Smooth muscle cell (in vitro differentiated cells): ENCODE measurements around the gene C1orf226. TPM values are rescaled to one million over a fixed set of nuclear protein-coding genes. Genes with fewer than 3 reads are reported as not detected.

Experiments
- DNase-seq: peaks from one replicate; lab custom pipeline; 2025; ENCODE audit not compliant: unreplicated experiment; lab: John Stamatoyannopoulos, UW
- H2AFZ ChIP-seq: fragments of 200-600 bp; sonication (generic); 2 replicates; pipeline ENCODE4 v1.6.0; 2016; ENCODE audit warnings: antibody characterized with exemption, low read depth, mild to moderate bottlenecking
- H3F3A ChIP-seq: fragments of 200-600 bp; sonication (generic); 2 replicates; pipeline ENCODE4 v1.6.0; 2017; ENCODE audit warnings: antibody characterized with exemption, low read depth
- H3K27ac ChIP-seq: fragments of 200-600 bp; sonication (generic); 2 replicates; pipeline ENCODE4 v1.5.1; 2016; ENCODE audit warnings: low read depth, mild to moderate bottlenecking
- H3K27me3 ChIP-seq: fragments of 200-600 bp; sonication (generic); 2 replicates; pipeline ENCODE4 v1.6.1; 2016; ENCODE audit warnings: low read depth, mild to moderate bottlenecking
- H3K36me3 ChIP-seq: fragments of 200-600 bp; sonication (generic); 2 replicates; pipeline ENCODE4 v1.5.1; 2016; ENCODE audit warnings: low read depth
- H3K4me1 ChIP-seq: fragments of 200-600 bp; sonication (generic); 2 replicates; pipeline ENCODE4 v1.5.1; 2016; ENCODE audit warnings: low read depth
- H3K4me2 ChIP-seq: fragments of 200-600 bp; sonication (generic); 2 replicates; pipeline ENCODE4 v1.6.0; 2016; ENCODE audit warnings: mild to moderate bottlenecking
- H3K4me3 ChIP-seq: fragments of 200-600 bp; sonication (generic); 2 replicates; pipeline ENCODE4 v1.5.1; 2016; ENCODE audit warnings: mild to moderate bottlenecking
- H3K79me2 ChIP-seq: fragments of 200-600 bp; sonication (generic); 2 replicates; pipeline ENCODE4 v1.6.0; 2016; ENCODE audit warnings: low read depth, mild to moderate bottlenecking
- H3K9ac ChIP-seq: fragments of 200-600 bp; sonication (generic); 2 replicates; pipeline ENCODE4 v1.6.0; 2016; ENCODE audit warnings: low read depth
- H3K9me3 ChIP-seq: fragments of 200-600 bp; sonication (generic); replicated peaks from 2 replicates; pipeline ENCODE4 v1.5.1; 2016; ENCODE audit warnings: low read depth
- H4K20me1 ChIP-seq: fragments of 200-600 bp; sonication (generic); 2 replicates; pipeline ENCODE4 v1.6.0; 2016; ENCODE audit warnings: low read depth
- WGBS: methylation state at CpG from one replicate; pipeline ENCODE4 v1.1.7; 2016; ENCODE audit warnings: low lambda C conversion rate; 5-methylcytosine and 5-hydroxymethylcytosine counted together
- polyA plus RNA-seq: library from polyadenylated mRNA; unstranded; fragments of >200 nt; fragmentation: Nextera tagmentation; extraction: Ambion mirVana; gene quantifications from 2 replicates; pipeline ENCODE4 v1.2.1, GENCODE V29; 2016
- total RNA-seq: library from RNA; depleted of rRNA; stranded (reverse); fragments of >200 nt; gene quantifications from 2 replicates; pipeline ENCODE4 v1.2.3, GENCODE V29; 2014
- TF ChIP-seq, protein P1 (sequence below): fragments of 200-600 bp; sonication (generic); IDR thresholded peaks from 2 replicates; pipeline ENCODE4 v1.5.1; 2017; ENCODE audit warnings: borderline replicate concordance, mild to moderate bottlenecking, antibody characterized with exemption; ENCODE audit not compliant: insufficient read depth, poor library complexity, severe bottlenecking

The C1orf226 gene
- total and polyA plus RNA-seq, 2 experiments from 2014 or later, result 0.39 to 1.2 TPM

DNA sequence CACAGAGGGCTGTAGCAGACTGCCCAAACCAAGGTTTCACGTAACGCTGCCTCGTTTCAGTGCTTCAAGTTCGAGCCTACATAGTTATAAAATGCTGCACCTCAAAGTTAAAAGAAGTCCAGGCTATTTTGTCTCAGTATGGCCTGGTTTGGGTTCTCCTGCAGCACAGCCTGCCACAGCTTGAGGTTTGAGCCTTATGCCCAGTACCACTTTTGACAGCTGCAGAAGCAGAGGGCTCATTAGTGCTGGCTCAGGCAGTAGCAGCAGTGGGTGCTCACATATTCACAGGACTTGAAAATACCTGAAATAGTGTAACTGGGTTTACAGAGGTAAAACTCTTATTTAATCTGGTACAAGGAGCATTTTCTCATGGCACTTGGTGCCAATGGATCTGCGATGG, 20.2 kb upstream of the C1orf226 start:
- Histone ChIP-seq H3K79me2 (no peaks in the 10 kb centered on the region), H3K36me3 (no peaks in the 10 kb centered on the region), H3K27ac (no peak overlapping the region), H3K4me2 (no peak overlapping the region), H3K27me3 (no peaks in the 10 kb centered on the region), H3K4me3 (no peak overlapping the region), H4K20me1 (no peaks in the 10 kb centered on the region), H3K4me1 (no peaks in the 10 kb centered on the region), H3F3A (no peaks in the 10 kb centered on the region), H3K9me3 (no peaks in the 10 kb centered on the region), H2AFZ (no peak overlapping the region), H3K9ac (no peak overlapping the region)
- WGBS, result 94% methylated on average over 5 of the region's 5 CpGs
- TF ChIP-seq, protein P1, sequence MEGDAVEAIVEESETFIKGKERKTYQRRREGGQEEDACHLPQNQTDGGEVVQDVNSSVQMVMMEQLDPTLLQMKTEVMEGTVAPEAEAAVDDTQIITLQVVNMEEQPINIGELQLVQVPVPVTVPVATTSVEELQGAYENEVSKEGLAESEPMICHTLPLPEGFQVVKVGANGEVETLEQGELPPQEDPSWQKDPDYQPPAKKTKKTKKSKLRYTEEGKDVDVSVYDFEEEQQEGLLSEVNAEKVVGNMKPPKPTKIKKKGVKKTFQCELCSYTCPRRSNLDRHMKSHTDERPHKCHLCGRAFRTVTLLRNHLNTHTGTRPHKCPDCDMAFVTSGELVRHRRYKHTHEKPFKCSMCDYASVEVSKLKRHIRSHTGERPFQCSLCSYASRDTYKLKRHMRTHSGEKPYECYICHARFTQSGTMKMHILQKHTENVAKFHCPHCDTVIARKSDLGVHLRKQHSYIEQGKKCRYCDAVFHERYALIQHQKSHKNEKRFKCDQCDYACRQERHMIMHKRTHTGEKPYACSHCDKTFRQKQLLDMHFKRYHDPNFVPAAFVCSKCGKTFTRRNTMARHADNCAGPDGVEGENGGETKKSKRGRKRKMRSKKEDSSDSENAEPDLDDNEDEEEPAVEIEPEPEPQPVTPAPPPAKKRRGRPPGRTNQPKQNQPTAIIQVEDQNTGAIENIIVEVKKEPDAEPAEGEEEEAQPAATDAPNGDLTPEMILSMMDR, result no peak
- DNase-seq, result no peak

- TF ChIP-seq, protein P1, result no peak
- H3K9me3 ChIP-seq, result no peaks in the 10 kb centered on the region
- no peaks in the 10 kb centered on the region for H3K4me1 ChIP-seq
- H3K27me3 ChIP-seq, result no peaks in the 10 kb centered on the region
- H3K4me3 ChIP-seq, result no peak overlapping the region
- H3F3A ChIP-seq, result no peaks in the 10 kb centered on the region
- no peaks in the 10 kb centered on the region for H3K36me3 ChIP-seq
- H3K27ac ChIP-seq, result no peak overlapping the region
- H3K4me2 ChIP-seq, result no peak overlapping the region
- H4K20me1 ChIP-seq, result no peaks in the 10 kb centered on the region
- no peak overlapping the region for H3K9ac ChIP-seq
- H3K79me2 ChIP-seq, result no peaks in the 10 kb centered on the region
- no peak for DNase-seq
- no peak overlapping the region for H2AFZ ChIP-seq
- 92% methylated on average over 3 of the region's 3 CpGs for WGBS
Observed at GRCh38 chr1:162363823-162364222, 17.7 kb upstream of the C1orf226 start.

GRCh38 chr1:162364498-162364897, 17.0 kb upstream of the C1orf226 start:
- Histone ChIP-seq H3K27ac (no peak overlapping the region), H3K9ac (no peak overlapping the region), H3K4me1 (no peaks in the 10 kb centered on the region), H3K4me2 (no peak overlapping the region), H3K79me2 (no peaks in the 10 kb centered on the region), H3F3A (no peaks in the 10 kb centered on the region), H3K27me3 (no peaks in the 10 kb centered on the region), H3K36me3 (no peaks in the 10 kb centered on the region), H4K20me1 (no peaks in the 10 kb centered on the region), H3K4me3 (no peak overlapping the region), H2AFZ (no peak overlapping the region), H3K9me3 (no peaks in the 10 kb centered on the region)
- DNase-seq, result no peak
- TF ChIP-seq, protein P1, result no peak
- 68% methylated on average over 1 of the region's 1 CpG for WGBS

GRCh38 chr1:162365284-162366020, 16.1 kb upstream of the C1orf226 start:
- H3K4me2 ChIP-seq, result no peak overlapping the region
- H3K79me2 ChIP-seq, result no peaks in the 10 kb centered on the region
- no peak overlapping the region for H3K27ac ChIP-seq
- no peaks in the 10 kb centered on the region for H3K36me3 ChIP-seq
- no peaks in the 10 kb centered on the region for H3F3A ChIP-seq
- H2AFZ ChIP-seq, result no peak overlapping the region
- WGBS, result 92% methylated on average over 10 of the region's 10 CpGs
- H3K27me3 ChIP-seq, result no peaks in the 10 kb centered on the region
- DNase-seq, result no peak
- no peaks in the 10 kb centered on the region for H3K9me3 ChIP-seq
- TF ChIP-seq, protein P1, result no peak
- H4K20me1 ChIP-seq, result no peaks in the 10 kb centered on the region
- no peak overlapping the region for H3K9ac ChIP-seq
- no peaks in the 10 kb centered on the region for H3K4me1 ChIP-seq
- no peak overlapping the region for H3K4me3 ChIP-seq
